Endothelial cell of umbilical vein (primary cell): Measurements from ENCODE around the gene SMOC1. TPM values are rescaled to one million over a fixed set of nuclear protein-coding genes. Genes with fewer than 3 reads are reported as not detected.

Source experiments
- BruUV-seq: library from RNA; stranded (reverse); fragments of 400-500 nt; replicated peaks from 2 replicates; lab custom pipeline; 2021; lab: Mats Ljungman, UMichigan
- CTCF ChIA-PET: fragments of 300-600, 350-600 bp; sonication (Branson Sonifier 250); formaldehyde crosslinking; loops from one replicate; lab custom pipeline; 2021; ENCODE audit warnings: antibody characterized with exemption, inconsistent platforms; lab: Charles Lee
- POLR2A ChIA-PET: fragments of 300-600, 350-600 bp; sonication (Branson Sonifier 250); formaldehyde crosslinking; loops from one replicate; lab custom pipeline; 2021; ENCODE audit warnings: antibody characterized with exemption, inconsistent platforms; lab: Charles Lee
- DNase-seq: peaks from one replicate; pipeline ENCODE4 v3.0.0-alpha.2; 2011; ENCODE audit warnings: low read depth, low spot score
- FAIRE-seq: peaks from 2 replicates; lab custom pipeline; 2011; peaks lifted over from hg19 to GRCh38; lab: Jason Lieb, UNC
- H2AFZ ChIP-seq: 2 replicates; pipeline ENCODE4 v1.6.0; 2012; ENCODE audit warnings: low read depth, low read length, control low read depth, inconsistent platforms
- H3K27ac ChIP-seq: 2 replicates; pipeline ENCODE4 v1.5.1; 2011; ENCODE audit warnings: low read depth, mild to moderate bottlenecking, control low read depth, low read length, moderate library complexity; ENCODE audit not compliant: insufficient read depth
- H3K27me3 ChIP-seq, 2 experiments: 2 replicates each; pipeline versions ENCODE4 v1.6.0 to v1.6.1; 2011; ENCODE audit warnings: low read length in 2 of 2, mixed read lengths in 1 of 2; ENCODE audit not compliant: control insufficient read depth in 2 of 2, insufficient read depth in 2 of 2
- H3K36me3 ChIP-seq, 2 experiments: 2 replicates in 1 of 2; 3 replicates in 1 of 2; pipeline ENCODE4 v1.5.1; 2011; ENCODE audit warnings: low read length in 2 of 2, mild to moderate bottlenecking in 1 of 2, moderate library complexity in 1 of 2; ENCODE audit not compliant: control insufficient read depth in 2 of 2, insufficient read depth in 2 of 2; ENCODE audit errors: extremely low read depth in 1 of 2
- H3K4me1 ChIP-seq: 3 replicates; pipeline ENCODE4 v1.5.1; 2011; ENCODE audit warnings: mild to moderate bottlenecking, low read length; ENCODE audit not compliant: control insufficient read depth, insufficient read depth; ENCODE audit errors: extremely low read depth
- H3K4me2 ChIP-seq: 2 replicates; pipeline ENCODE4 v1.6.1; 2011; ENCODE audit warnings: low read length, control low read depth, mixed read lengths; ENCODE audit not compliant: insufficient read depth
- H3K4me3 ChIP-seq, 3 experiments: fragments of 200-600 bp in 1 of 3; sonication (generic), shearing (Covaris generic) in 1 of 3; replicated peaks in 1 of 3; 2 replicates each; pipeline ENCODE4 v1.5.1; 2011 to 2016; ENCODE audit warnings: control low read depth in 3 of 3, low read length in 3 of 3, mild to moderate bottlenecking in 2 of 3, inconsistent platforms in 1 of 3, low read depth in 1 of 3, moderate library complexity in 1 of 3; ENCODE audit not compliant: insufficient read depth in 1 of 3
- H3K79me2 ChIP-seq: 2 replicates; pipeline ENCODE4 v1.6.0; 2012; ENCODE audit warnings: low read length, inconsistent platforms; ENCODE audit not compliant: control insufficient read depth, insufficient read depth
- H3K9ac ChIP-seq: replicated peaks from 2 replicates; pipeline ENCODE3; 2011; ENCODE audit warnings: low read length, control low read depth; ENCODE audit not compliant: insufficient read depth; ENCODE audit errors: extremely low read depth
- H3K9me1 ChIP-seq: replicated peaks from 3 replicates; pipeline ENCODE4 v1.6.0; 2011; ENCODE audit warnings: mild to moderate bottlenecking, low read length; ENCODE audit not compliant: control insufficient read depth, insufficient read depth; ENCODE audit errors: extremely low read depth
- H3K9me3 ChIP-seq: replicated peaks from 2 replicates; pipeline ENCODE4 v1.5.1; 2012; ENCODE audit warnings: low read length, inconsistent platforms; ENCODE audit not compliant: control insufficient read depth, insufficient read depth
- H4K20me1 ChIP-seq: replicated peaks from 2 replicates; pipeline ENCODE3; 2011; ENCODE audit warnings: mild to moderate bottlenecking, low read length; ENCODE audit not compliant: control insufficient read depth, insufficient read depth; ENCODE audit errors: extremely low read depth
- CTCF ChIP-seq, 2 donors: IDR thresholded peaks; 1 replicate in 1 of 2; 2 replicates in 1 of 2; pipeline ENCODE4 v1.5.1; 2011; ENCODE audit warnings: low read length in 2 of 2, mild to moderate bottlenecking in 2 of 2, moderate library complexity in 2 of 2, control low read depth in 1 of 2, inconsistent platforms in 1 of 2, low read depth in 1 of 2; ENCODE audit not compliant: insufficient read depth in 1 of 2; ENCODE audit errors: extremely low read depth in 1 of 2
- EZH2 ChIP-seq: IDR thresholded peaks from 2 replicates; pipeline ENCODE4 v1.6.1; 2012; ENCODE audit warnings: borderline replicate concordance, low read depth, mild to moderate bottlenecking, moderate library complexity, low read length, inconsistent platforms; ENCODE audit not compliant: severe bottlenecking
- FOS ChIP-seq: IDR thresholded peaks from 2 replicates; pipeline ENCODE4 v1.6.1; 2011; ENCODE audit warnings: mild to moderate bottlenecking, low read length, moderate library complexity, borderline replicate concordance; ENCODE audit not compliant: insufficient read depth
- GATA2 ChIP-seq: IDR thresholded peaks from 2 replicates; pipeline ENCODE4 v1.7.0; 2011; ENCODE audit warnings: low read depth, mild to moderate bottlenecking, moderate library complexity, mixed read lengths, low read length; ENCODE audit not compliant: insufficient read length, insufficient read depth
- JUN ChIP-seq: IDR thresholded peaks from 2 replicates; pipeline ENCODE4 v1.6.1; 2011; ENCODE audit warnings: borderline replicate concordance, low read depth; ENCODE audit not compliant: insufficient read length, insufficient read depth
- MAX ChIP-seq: IDR thresholded peaks from 2 replicates; pipeline ENCODE4 v1.6.1; 2011; ENCODE audit not compliant: insufficient read depth, insufficient read length
- MYC ChIP-seq: IDR thresholded peaks from one replicate; pipeline ENCODE4 v1.6.1; 2011; ENCODE audit warnings: mild to moderate bottlenecking, low read depth, low read length
- POLR2A ChIP-seq: IDR thresholded peaks from 2 replicates; pipeline ENCODE4 v1.6.1; 2012; ENCODE audit warnings: low read depth, mild to moderate bottlenecking, control low read depth, low read length
- POLR2AphosphoS5 ChIP-seq: IDR thresholded peaks from 2 replicates; pipeline ENCODE4 v1.6.1; 2012; ENCODE audit warnings: low read depth, mild to moderate bottlenecking, control low read depth, low read length, moderate library complexity; ENCODE audit not compliant: insufficient read depth
- dilution Hi-C: fragments of 300-500 bp; cut with MboI; formaldehyde crosslinking; loops from one replicate; pipeline ENCODE4 v1.15.0; 2019; ENCODE audit warnings: low sequenced_read_pairs; ENCODE audit not compliant: extremely low pct_ligation_motif_present
- intact Hi-C: fragments of 100-400 bp; cut with micrococcal nuclease; formaldehyde crosslinking; loops from one replicate; pipeline ENCODE4 v1.10.0; 2022
- polyA plus RNA-seq, 4 experiments: library from polyadenylated mRNA; depleted of rRNA in 3 of 4; stranded (reverse) in 3 of 4; unstranded in 1 of 4; fragments of >200 nt; gene quantifications; 2 replicates each; pipeline versions ENCODE4 v1.2.1 to v1.2.3, GENCODE V29; 2011 to 2012; ENCODE audit warnings: missing spikeins in 1 of 4
- total RNA-seq: library from RNA; stranded (reverse); gene quantifications from 2 replicates; pipeline ENCODE4 v1.2.3, GENCODE V29; 2021

Gene SMOC1
- total and polyA plus RNA-seq, 2 donors (not counting 3 experiments of a cell fraction or from before 2014, with no cell fraction given): 0.97 to 1.1 TPM

- H2AFZ ChIP-seq: no peak overlapping the region
- no peaks in the 10 kb centered on the region for H3K79me2 ChIP-seq
- no peak for DNase-seq
- no peaks in the 10 kb centered on the region for H3K4me1 ChIP-seq
- no peak overlapping the region for H3K4me2 ChIP-seq
- no peak overlapping the region for H3K9ac ChIP-seq
- CTCF ChIA-PET: no interaction called here
- no peaks in the 10 kb centered on the region for H3K27me3 ChIP-seq
- intact Hi-C loops (no loop called here), dilution Hi-C loops (no loop called here)
- H3K4me3 ChIP-seq: no peak overlapping the region
- no peak for TF ChIP-seq MAX
- no peak for TF ChIP-seq MYC
- TF ChIP-seq FOS: no peak
- TF ChIP-seq JUN: no peak
- TF ChIP-seq POLR2A: no peak
- TF ChIP-seq EZH2: no peak
- no peak for TF ChIP-seq POLR2AphosphoS5
- no peak for TF ChIP-seq CTCF (IDR thresholded peaks at IDR 0.05; ENCODE audit: extremely low read depth in 1 of 2, insufficient read depth in 1 of 2, low read depth in 1 of 2, low read length in 2 of 2)
- no peak for TF ChIP-seq GATA2
- no peaks in the 10 kb centered on the region for H4K20me1 ChIP-seq
- no peaks in the 10 kb centered on the region for H3K9me1 ChIP-seq
- H3K9me3 ChIP-seq: no peaks in the 10 kb centered on the region
- BruUV-seq: no TSS peak
- H3K36me3 ChIP-seq: no peaks in the 10 kb centered on the region
- FAIRE-seq: no peak
- POLR2A ChIA-PET: no interaction called here
- H3K27ac ChIP-seq: no peak overlapping the region
Observed at GRCh38 chr14:69973846-69974245, 94.6 kb downstream of the SMOC1 start.
